GM19193 (cell line): ENCODE data around the gene TBC1D8.

Source experiments
- POLR2A ChIP-seq: IDR thresholded peaks from 4 replicates; pipeline ENCODE4 v1.6.1; 2011; ENCODE audit not compliant: insufficient read depth, insufficient read length; ENCODE audit errors: extremely low read depth

The TBC1D8 gene

GRCh38 chr2:101001691-101002561 lies 149.3 kb downstream of the TBC1D8 start, which contains the start of gene RPL31:
RPL31 (plus strand) TSS chr2:101002289; CDS start chr2:101002702, 413 bp downstream.
- TF ChIP-seq POLR2A = peak; percentile 99

- no peak for TF ChIP-seq POLR2A
These were observed 151.2 kb downstream of the TBC1D8 start for GRCh38 chr2:100999995-101000394.

GRCh38 chr2:100998235-100998573 lies 153.0 kb downstream of the TBC1D8 start:
- no peak for TF ChIP-seq POLR2A

- TF ChIP-seq POLR2A = no peak
These were observed 153.5 kb downstream of the TBC1D8 start for GRCh38 chr2:100997509-100998234.

GRCh38 chr2:100995309-100996075 lies 155.7 kb downstream of the TBC1D8 start:
- no peak for TF ChIP-seq POLR2A

- no peak for TF ChIP-seq POLR2A
These were observed 157.9 kb downstream of the TBC1D8 start for GRCh38 chr2:100993294-100993693.

GRCh38 chr2:100992262-100992661 lies 158.9 kb downstream of the TBC1D8 start:
- TF ChIP-seq POLR2A = no peak

GRCh38 chr2:100991404-100991773 lies 159.8 kb downstream of the TBC1D8 start:
- no peak for TF ChIP-seq POLR2A

- no peak for TF ChIP-seq POLR2A
These were observed 160.4 kb downstream of the TBC1D8 start for GRCh38 chr2:100990650-100991403.

- no peak for TF ChIP-seq POLR2A
These were observed 161.0 kb downstream of the TBC1D8 start for GRCh38 chr2:100990166-100990565.

GRCh38 chr2:100989666-100990065 lies 161.5 kb downstream of the TBC1D8 start:
- TF ChIP-seq POLR2A = no peak

- no peak for TF ChIP-seq POLR2A
These were observed 162.4 kb downstream of the TBC1D8 start for GRCh38 chr2:100988630-100989417.

- TF ChIP-seq POLR2A = no peak
These were observed 163.2 kb downstream of the TBC1D8 start for GRCh38 chr2:100987974-100988373.

- TF ChIP-seq POLR2A = no peak
These were observed 163.6 kb downstream of the TBC1D8 start for GRCh38 chr2:100987536-100987935.
